ENCODE measurements around the gene CNKSR3.
"Not testable (repeated sequence)": the region's sequence is repeated elsewhere in the genome, so short reads cannot be mapped to it uniquely, and the experiment has no call there.

The CNKSR3 gene

GRCh38 chr6:154529957-154530356 is 19.5 kb upstream of the CNKSR3 start:
- no peaks in the 10 kb centered on the region for H3K9me3 ChIP-seq (ENCODE audit: control insufficient read depth, low read length)
- H3K27ac ChIP-seq (ENCODE audit: insufficient read depth, low read length, poor library complexity, severe bottlenecking), result no peak overlapping the region
- H3K36me3 ChIP-seq (ENCODE audit: control insufficient read depth, insufficient read depth, low read length), result no peaks in the 10 kb centered on the region
- no peaks in the 10 kb centered on the region for H3K27me3 ChIP-seq (replicated peaks; ENCODE audit: control insufficient read depth, insufficient read depth, low read length, poor library complexity, severe bottlenecking)
- DNase-seq, result no peak
- no peaks in the 10 kb centered on the region for H3K4me1 ChIP-seq (ENCODE audit: control insufficient read depth, insufficient read depth, low read length, poor library complexity, severe bottlenecking)
- H3K4me3 ChIP-seq (ENCODE audit: insufficient read depth, low read depth, low read length, poor library complexity, severe bottlenecking), result no peak overlapping the region

DNA sequence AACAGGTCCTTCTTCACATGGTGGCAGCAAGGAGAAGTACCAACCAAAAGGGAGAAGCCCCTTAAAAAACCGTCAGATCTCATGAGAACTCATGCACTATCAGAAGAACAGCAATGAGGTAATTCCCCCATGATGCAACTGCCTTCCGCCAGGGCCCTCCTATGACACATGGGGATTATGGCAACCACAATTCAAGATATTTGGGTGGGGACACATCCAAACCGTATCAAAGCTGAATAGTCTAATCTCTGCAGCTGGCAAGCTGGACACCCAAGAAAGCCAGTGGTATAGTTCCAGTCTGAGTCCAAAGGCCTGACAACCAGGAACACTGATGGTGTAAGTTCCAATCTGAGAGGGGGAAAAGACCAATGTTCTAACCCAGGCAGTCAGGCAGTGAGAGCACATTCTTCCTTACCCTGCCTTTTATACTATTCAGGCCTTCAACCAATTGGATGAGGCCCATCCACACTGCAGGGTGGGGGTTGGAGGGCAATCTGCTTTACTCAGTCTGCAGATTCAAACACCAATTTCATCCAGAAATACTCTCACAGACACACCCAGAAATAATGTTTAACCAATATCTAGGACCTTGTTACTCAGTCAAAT is 17.9 kb upstream of the CNKSR3 start:
- Histone ChIP-seq H3K9me3 (ENCODE audit: control insufficient read depth, low read length) (no peaks in the 10 kb centered on the region), H3K4me3 (ENCODE audit: insufficient read depth, low read depth, low read length, poor library complexity, severe bottlenecking) (no peak overlapping the region), H3K36me3 (ENCODE audit: control insufficient read depth, insufficient read depth, low read length) (no peaks in the 10 kb centered on the region), H3K4me1 (ENCODE audit: control insufficient read depth, insufficient read depth, low read length, poor library complexity, severe bottlenecking) (no peaks in the 10 kb centered on the region), H3K27ac (ENCODE audit: insufficient read depth, low read length, poor library complexity, severe bottlenecking) (no peak overlapping the region), H3K27me3 (replicated peaks; ENCODE audit: control insufficient read depth, insufficient read depth, low read length, poor library complexity, severe bottlenecking) (no peaks in the 10 kb centered on the region)
- no peak for DNase-seq

- DNase-seq, result no peak
- H3K9me3 ChIP-seq (ENCODE audit: control insufficient read depth, low read length), result no peaks in the 10 kb centered on the region
- no peak overlapping the region for H3K4me3 ChIP-seq (ENCODE audit: insufficient read depth, low read depth, low read length, poor library complexity, severe bottlenecking)
- no peaks in the 10 kb centered on the region for H3K4me1 ChIP-seq (ENCODE audit: control insufficient read depth, insufficient read depth, low read length, poor library complexity, severe bottlenecking)
- H3K27me3 ChIP-seq (replicated peaks; ENCODE audit: control insufficient read depth, insufficient read depth, low read length, poor library complexity, severe bottlenecking), result no peaks in the 10 kb centered on the region
- H3K36me3 ChIP-seq (ENCODE audit: control insufficient read depth, insufficient read depth, low read length), result no peaks in the 10 kb centered on the region
- no peak overlapping the region for H3K27ac ChIP-seq (ENCODE audit: insufficient read depth, low read length, poor library complexity, severe bottlenecking)
These were observed 16.5 kb upstream of the CNKSR3 start for GRCh38 chr6:154526996-154527395.

- Histone ChIP-seq H3K27me3 (replicated peaks; ENCODE audit: control insufficient read depth, insufficient read depth, low read length, poor library complexity, severe bottlenecking) (no peaks in the 10 kb centered on the region), H3K36me3 (ENCODE audit: control insufficient read depth, insufficient read depth, low read length) (no peaks in the 10 kb centered on the region), H3K27ac (ENCODE audit: insufficient read depth, low read length, poor library complexity, severe bottlenecking) (no peak overlapping the region), H3K9me3 (ENCODE audit: control insufficient read depth, low read length) (no peaks in the 10 kb centered on the region), H3K4me1 (ENCODE audit: control insufficient read depth, insufficient read depth, low read length, poor library complexity, severe bottlenecking) (no peaks in the 10 kb centered on the region), H3K4me3 (ENCODE audit: insufficient read depth, low read depth, low read length, poor library complexity, severe bottlenecking) (no peak overlapping the region)
- no peak for DNase-seq
These were observed 12.1 kb upstream of the CNKSR3 start for GRCh38 chr6:154522576-154522975.

DNA sequence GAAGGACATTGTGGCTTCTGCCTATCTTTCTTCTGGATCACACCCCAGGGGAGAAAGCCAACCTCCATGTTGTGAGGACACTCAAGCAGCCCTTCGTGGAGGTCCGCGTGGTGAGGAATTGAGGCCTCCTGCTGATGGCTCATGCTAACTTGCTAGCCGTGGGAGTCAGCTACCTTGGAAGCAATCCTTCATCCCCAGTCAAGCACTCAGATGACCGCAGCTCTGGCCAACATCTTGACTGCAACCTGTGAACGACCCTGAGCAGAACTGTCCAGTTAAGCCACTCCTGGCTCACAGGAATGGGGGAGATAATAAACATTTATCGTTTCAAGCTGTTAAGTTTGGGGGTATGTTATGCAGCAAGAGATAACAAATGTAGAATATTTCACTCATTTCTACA is 10.9 kb upstream of the CNKSR3 start:
- H3K4me3 ChIP-seq (ENCODE audit: insufficient read depth, low read depth, low read length, poor library complexity, severe bottlenecking), result no peak overlapping the region
- no peaks in the 10 kb centered on the region for H3K4me1 ChIP-seq (ENCODE audit: control insufficient read depth, insufficient read depth, low read length, poor library complexity, severe bottlenecking)
- no peaks in the 10 kb centered on the region for H3K27me3 ChIP-seq (replicated peaks; ENCODE audit: control insufficient read depth, insufficient read depth, low read length, poor library complexity, severe bottlenecking)
- DNase-seq, result no peak
- no peaks in the 10 kb centered on the region for H3K36me3 ChIP-seq (ENCODE audit: control insufficient read depth, insufficient read depth, low read length)
- H3K27ac ChIP-seq (ENCODE audit: insufficient read depth, low read length, poor library complexity, severe bottlenecking), result no peak overlapping the region
- H3K9me3 ChIP-seq (ENCODE audit: control insufficient read depth, low read length), result no peaks in the 10 kb centered on the region

DNA sequence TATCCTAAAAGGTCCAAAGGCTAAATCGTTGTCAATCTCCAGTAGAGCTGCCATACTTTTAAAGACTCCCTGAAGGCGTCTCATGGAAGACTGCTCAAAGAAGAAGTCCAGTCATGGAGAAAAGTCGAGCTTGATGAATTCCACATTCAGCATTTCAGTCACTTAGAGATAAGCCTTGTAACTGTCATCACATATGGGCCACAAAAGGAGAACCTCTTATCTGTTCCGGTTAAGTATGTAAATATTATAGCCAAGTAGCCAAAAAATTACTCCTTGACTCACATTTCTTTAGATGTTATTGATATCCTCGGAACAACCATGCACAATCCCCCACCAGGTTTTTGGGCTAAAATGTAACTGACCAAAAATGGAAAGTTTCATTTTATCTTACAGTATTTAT is 9.8 kb upstream of the CNKSR3 start:
- Histone ChIP-seq H3K27me3 (replicated peaks; ENCODE audit: control insufficient read depth, insufficient read depth, low read length, poor library complexity, severe bottlenecking) (no peaks in the 10 kb centered on the region), H3K9me3 (ENCODE audit: control insufficient read depth, low read length) (no peaks in the 10 kb centered on the region), H3K4me3 (ENCODE audit: insufficient read depth, low read depth, low read length, poor library complexity, severe bottlenecking) (no peak overlapping the region), H3K27ac (ENCODE audit: insufficient read depth, low read length, poor library complexity, severe bottlenecking) (no peak overlapping the region), H3K4me1 (ENCODE audit: control insufficient read depth, insufficient read depth, low read length, poor library complexity, severe bottlenecking) (no peaks in the 10 kb centered on the region), H3K36me3 (ENCODE audit: control insufficient read depth, insufficient read depth, low read length) (no peaks in the 10 kb centered on the region)
- no peak for DNase-seq

DNA sequence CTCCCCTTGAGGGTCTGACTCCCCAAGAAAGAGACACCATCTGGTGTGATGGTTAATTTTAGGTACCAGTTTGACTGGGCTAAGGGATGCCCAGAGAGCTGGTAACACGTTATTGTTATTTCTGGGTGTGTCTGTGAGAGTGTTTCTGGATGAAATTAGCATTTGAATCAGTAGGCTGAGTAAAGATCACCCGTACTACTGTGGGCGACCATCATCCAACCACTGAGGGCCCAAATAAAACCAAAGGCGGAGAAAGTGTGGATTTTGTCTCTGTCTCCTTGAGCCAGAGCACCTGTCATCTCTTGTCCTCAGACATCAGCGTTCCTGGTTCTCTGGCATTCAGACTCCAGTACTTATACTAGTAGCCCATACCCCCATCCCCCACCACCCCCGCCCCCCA is 7.9 kb upstream of the CNKSR3 start:
- Histone ChIP-seq H3K4me1 (ENCODE audit: control insufficient read depth, insufficient read depth, low read length, poor library complexity, severe bottlenecking) (no peaks in the 10 kb centered on the region), H3K4me3 (ENCODE audit: insufficient read depth, low read depth, low read length, poor library complexity, severe bottlenecking) (no peak overlapping the region), H3K36me3 (ENCODE audit: control insufficient read depth, insufficient read depth, low read length) (no peaks in the 10 kb centered on the region), H3K27ac (ENCODE audit: insufficient read depth, low read length, poor library complexity, severe bottlenecking) (no peak overlapping the region), H3K9me3 (ENCODE audit: control insufficient read depth, low read length) (no peaks in the 10 kb centered on the region), H3K27me3 (replicated peaks; ENCODE audit: control insufficient read depth, insufficient read depth, low read length, poor library complexity, severe bottlenecking) (no peaks in the 10 kb centered on the region)
- DNase-seq, result no peak

DNA sequence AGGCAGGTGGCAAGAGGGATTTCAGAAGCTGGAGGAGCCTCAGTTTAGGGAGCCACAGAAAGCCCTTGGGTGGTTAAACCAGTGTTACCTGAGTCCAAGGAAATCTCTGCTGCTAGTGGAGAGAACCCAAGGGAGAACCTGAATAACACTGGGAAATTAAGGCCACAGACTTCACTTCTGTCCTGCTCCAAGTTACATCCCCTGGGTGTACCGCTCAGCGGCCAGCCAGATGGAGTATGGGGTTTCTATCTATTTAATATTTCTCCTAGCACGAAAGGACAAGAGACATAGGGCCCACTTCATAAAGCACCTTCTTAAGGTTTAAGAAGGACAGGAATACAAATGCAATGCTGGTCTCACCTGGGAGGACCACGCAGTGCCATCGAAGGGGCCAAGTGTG is 5.8 kb upstream of the CNKSR3 start:
- Histone ChIP-seq H3K27me3 (replicated peaks; ENCODE audit: control insufficient read depth, insufficient read depth, low read length, poor library complexity, severe bottlenecking) (no peaks in the 10 kb centered on the region), H3K9me3 (ENCODE audit: control insufficient read depth, low read length) (no peaks in the 10 kb centered on the region), H3K4me1 (ENCODE audit: control insufficient read depth, insufficient read depth, low read length, poor library complexity, severe bottlenecking) (no peaks in the 10 kb centered on the region), H3K27ac (ENCODE audit: insufficient read depth, low read length, poor library complexity, severe bottlenecking) (no peak overlapping the region), H3K4me3 (ENCODE audit: insufficient read depth, low read depth, low read length, poor library complexity, severe bottlenecking) (no peak overlapping the region), H3K36me3 (ENCODE audit: control insufficient read depth, insufficient read depth, low read length) (no peaks in the 10 kb centered on the region)
- no peak for DNase-seq

DNA sequence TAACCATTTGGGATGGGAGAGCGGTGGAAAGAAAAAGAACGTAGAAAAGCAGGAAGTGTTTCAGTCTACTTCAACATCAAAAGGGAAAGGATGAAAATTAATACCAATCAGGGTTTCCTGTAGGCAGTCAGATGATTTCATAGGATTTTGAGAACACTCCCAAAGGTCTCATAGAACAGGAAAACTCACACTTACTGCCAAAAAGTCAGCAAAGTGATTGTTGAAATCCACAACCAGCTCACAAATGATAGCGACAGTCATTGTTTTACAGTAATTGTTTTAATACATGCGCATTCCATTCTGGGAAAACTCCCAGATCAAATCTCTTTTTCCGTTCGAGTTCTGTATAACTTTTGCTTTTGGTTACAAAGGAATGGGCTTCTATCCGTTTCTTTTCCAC is 5.3 kb upstream of the CNKSR3 start:
- Histone ChIP-seq H3K4me1 (ENCODE audit: control insufficient read depth, insufficient read depth, low read length, poor library complexity, severe bottlenecking) (no peaks in the 10 kb centered on the region), H3K27ac (ENCODE audit: insufficient read depth, low read length, poor library complexity, severe bottlenecking) (no peak overlapping the region), H3K9me3 (ENCODE audit: control insufficient read depth, low read length) (no peaks in the 10 kb centered on the region), H3K27me3 (replicated peaks; ENCODE audit: control insufficient read depth, insufficient read depth, low read length, poor library complexity, severe bottlenecking) (no peaks in the 10 kb centered on the region), H3K4me3 (ENCODE audit: insufficient read depth, low read depth, low read length, poor library complexity, severe bottlenecking) (no peak overlapping the region), H3K36me3 (ENCODE audit: control insufficient read depth, insufficient read depth, low read length) (no peaks in the 10 kb centered on the region)
- no peak for DNase-seq

GRCh38 chr6:154515076-154515475 is 4.6 kb upstream of the CNKSR3 start:
- not testable (repeated sequence) for H3K9me3 ChIP-seq (ENCODE audit: control insufficient read depth, low read length); H3K27ac ChIP-seq (ENCODE audit: insufficient read depth, low read length, poor library complexity, severe bottlenecking); H3K4me3 ChIP-seq (ENCODE audit: insufficient read depth, low read depth, low read length, poor library complexity, severe bottlenecking); DNase-seq; H3K4me1 ChIP-seq (ENCODE audit: control insufficient read depth, insufficient read depth, low read length, poor library complexity, severe bottlenecking); H3K27me3 ChIP-seq (replicated peaks; ENCODE audit: control insufficient read depth, insufficient read depth, low read length, poor library complexity, severe bottlenecking); H3K36me3 ChIP-seq (ENCODE audit: control insufficient read depth, insufficient read depth, low read length)

DNA sequence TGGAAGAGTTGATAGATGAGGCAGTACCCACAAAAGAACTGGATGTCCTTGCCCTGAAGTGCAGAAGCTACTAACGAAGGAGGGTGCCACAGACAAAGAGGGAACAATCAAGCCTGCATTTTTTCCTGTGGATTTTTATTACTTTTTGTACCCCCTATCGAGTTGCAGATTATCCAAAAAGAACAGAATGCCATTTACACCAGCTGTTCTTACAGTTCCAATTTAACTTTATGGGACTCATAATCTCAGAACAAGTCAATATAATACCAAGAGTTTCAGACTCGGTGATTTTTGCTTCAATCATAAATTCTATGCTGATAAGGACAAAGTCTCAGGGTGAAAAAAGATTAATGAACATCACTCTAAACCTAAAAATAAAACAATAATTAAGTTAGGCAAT is 4.0 kb upstream of the CNKSR3 start:
- H3K27me3 ChIP-seq (replicated peaks; ENCODE audit: control insufficient read depth, insufficient read depth, low read length, poor library complexity, severe bottlenecking), result no peaks in the 10 kb centered on the region

More for the DNA sequence above, 4.0 kb upstream of the CNKSR3 start:
- no peaks in the 10 kb centered on the region for H3K36me3 ChIP-seq (ENCODE audit: control insufficient read depth, insufficient read depth, low read length)
- peaks cover 11% of the 10 kb centered on the region for H3K4me1 ChIP-seq (ENCODE audit: control insufficient read depth, insufficient read depth, low read length, poor library complexity, severe bottlenecking)
- no peak overlapping the region for H3K4me3 ChIP-seq (ENCODE audit: insufficient read depth, low read depth, low read length, poor library complexity, severe bottlenecking)
- DNase-seq, result no peak
- no peak overlapping the region for H3K27ac ChIP-seq (ENCODE audit: insufficient read depth, low read length, poor library complexity, severe bottlenecking)
- H3K9me3 ChIP-seq (ENCODE audit: control insufficient read depth, low read length), result no peaks in the 10 kb centered on the region
